Activated CD8-positive, alpha-beta T cell treated with anti-CD3 and anti-CD28 coated beads for 36 hours (primary cell): Measurements from ENCODE around the gene CYP4F12. TPM values are rescaled to one million over a fixed set of nuclear protein-coding genes. Genes with fewer than 3 reads are reported as not detected.
A peak's percentile ranks its signal among the peaks of the same experiment; 100 is the strongest.

Experiments used
- ATAC-seq: fragments of 200-7000 bp; cut with Tn5 transposase; one replicate; pipeline ENCODE4 v1.10.0; 2021; ENCODE audit warnings: mild to moderate bottlenecking, moderate library complexity
- CTCF ChIA-PET: fragments of 350-600 bp; sonication (Branson Sonifier 250); formaldehyde crosslinking; loops from one replicate; lab custom pipeline; 2021; ENCODE audit warnings: antibody characterized with exemption; lab: Charles Lee
- POLR2A ChIA-PET: fragments of 350-600 bp; sonication (Branson Sonifier 250); formaldehyde crosslinking; loops from one replicate; lab custom pipeline; 2021; ENCODE audit warnings: antibody characterized with exemption; lab: Charles Lee
- DNase-seq: peaks from one replicate; pipeline ENCODE4 v3.0.0-alpha.2; 2020
- H3K27ac Mint-ChIP-seq: one replicate; pipeline ENCODE4 v1.8.0; 2021; ENCODE audit warnings: mild to moderate bottlenecking, mixed read lengths
- H3K27me3 Mint-ChIP-seq: one replicate; pipeline ENCODE4 v1.8.0; 2021; ENCODE audit warnings: mixed read lengths
- H3K36me3 Mint-ChIP-seq: one replicate; pipeline ENCODE4 v1.8.0; 2021; ENCODE audit warnings: low read depth, mixed read lengths
- H3K4me1 Mint-ChIP-seq: one replicate; pipeline ENCODE4 v1.8.0; 2021; ENCODE audit warnings: low read depth, mixed read lengths
- H3K4me3 Mint-ChIP-seq: one replicate; pipeline ENCODE4 v1.8.0; 2021; ENCODE audit warnings: mild to moderate bottlenecking, moderate library complexity, mixed read lengths
- H3K9me3 Mint-ChIP-seq: one replicate; pipeline ENCODE4 v1.8.0; 2021; ENCODE audit warnings: mixed read lengths
- intact Hi-C: fragments of 100-400 bp; cut with micrococcal nuclease; formaldehyde crosslinking; loops from one replicate; pipeline ENCODE4 v1.10.0; 2022
- total RNA-seq, 2 experiments: library from RNA; stranded (reverse); gene quantifications; one replicate each; pipeline ENCODE4 v1.2.3, GENCODE V29; 2021
- TF ChIP-seq, protein P1 (sequence below): fragments of 200-600 bp; IDR thresholded peaks from one replicate; pipeline ENCODE4 v1.8.0; 2022; ENCODE audit warnings: antibody characterized with exemption, mild to moderate bottlenecking

CYP4F12 gene
- total RNA-seq, 2 experiments from 2014 or later: not detected

DNA sequence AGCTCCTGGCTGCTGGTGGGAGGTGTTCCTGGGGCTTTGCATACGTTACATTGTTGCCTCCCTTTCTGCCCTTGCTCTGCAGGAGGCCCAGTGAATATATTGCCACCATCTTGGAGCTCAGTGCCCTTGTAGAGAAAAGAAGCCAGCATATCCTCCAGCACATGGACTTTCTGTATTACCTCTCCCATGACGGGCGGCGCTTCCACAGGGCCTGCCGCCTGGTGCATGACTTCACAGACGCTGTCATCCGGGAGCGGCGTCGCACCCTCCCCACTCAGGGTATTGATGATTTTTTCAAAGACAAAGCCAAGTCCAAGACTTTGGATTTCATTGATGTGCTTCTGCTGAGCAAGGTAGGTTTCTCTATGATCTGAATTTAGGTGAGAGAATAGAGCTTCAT, 10.5 kb downstream of the CYP4F12 start:
- DNase-seq: no peak
- POLR2A ChIA-PET: no interaction called here
- Mint-ChIP-seq H3K27ac (no peak overlapping the region), H3K27me3 (peaks cover 24% of the 10 kb centered on the region), H3K36me3 (peaks cover 3% of the 10 kb centered on the region), H3K9me3 (peaks cover 4% of the 10 kb centered on the region), H3K4me3 (no peak overlapping the region), H3K4me1 (no peaks in the 10 kb centered on the region)
- intact Hi-C loops: no loop called here
- TF ChIP-seq, protein P1, sequence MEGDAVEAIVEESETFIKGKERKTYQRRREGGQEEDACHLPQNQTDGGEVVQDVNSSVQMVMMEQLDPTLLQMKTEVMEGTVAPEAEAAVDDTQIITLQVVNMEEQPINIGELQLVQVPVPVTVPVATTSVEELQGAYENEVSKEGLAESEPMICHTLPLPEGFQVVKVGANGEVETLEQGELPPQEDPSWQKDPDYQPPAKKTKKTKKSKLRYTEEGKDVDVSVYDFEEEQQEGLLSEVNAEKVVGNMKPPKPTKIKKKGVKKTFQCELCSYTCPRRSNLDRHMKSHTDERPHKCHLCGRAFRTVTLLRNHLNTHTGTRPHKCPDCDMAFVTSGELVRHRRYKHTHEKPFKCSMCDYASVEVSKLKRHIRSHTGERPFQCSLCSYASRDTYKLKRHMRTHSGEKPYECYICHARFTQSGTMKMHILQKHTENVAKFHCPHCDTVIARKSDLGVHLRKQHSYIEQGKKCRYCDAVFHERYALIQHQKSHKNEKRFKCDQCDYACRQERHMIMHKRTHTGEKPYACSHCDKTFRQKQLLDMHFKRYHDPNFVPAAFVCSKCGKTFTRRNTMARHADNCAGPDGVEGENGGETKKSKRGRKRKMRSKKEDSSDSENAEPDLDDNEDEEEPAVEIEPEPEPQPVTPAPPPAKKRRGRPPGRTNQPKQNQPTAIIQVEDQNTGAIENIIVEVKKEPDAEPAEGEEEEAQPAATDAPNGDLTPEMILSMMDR: no peak
- CTCF ChIA-PET: no interaction called here
- no peak for ATAC-seq

DNA sequence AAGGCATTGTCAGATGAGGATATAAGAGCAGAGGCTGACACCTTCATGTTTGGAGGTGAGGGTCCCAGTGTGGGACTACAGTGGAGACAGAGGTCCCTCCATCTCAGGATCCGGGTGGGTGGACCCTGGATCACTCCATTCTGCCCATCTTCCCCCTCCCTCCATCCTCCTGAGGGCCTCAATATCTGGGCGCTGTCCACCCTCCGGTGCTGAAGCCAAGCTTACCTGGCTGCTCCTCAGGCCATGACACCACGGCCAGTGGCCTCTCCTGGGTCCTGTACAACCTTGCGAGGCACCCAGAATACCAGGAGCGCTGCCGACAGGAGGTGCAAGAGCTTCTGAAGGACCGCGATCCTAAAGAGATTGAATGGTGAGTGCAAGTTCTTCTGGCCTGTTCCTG, 11.9 kb downstream of the CYP4F12 start:
- CTCF ChIA-PET: no interaction called here
- peaks cover 34% of the 10 kb centered on the region for H3K27me3 Mint-ChIP-seq
- H3K4me3 Mint-ChIP-seq: no peak overlapping the region
- peaks cover 3% of the 10 kb centered on the region for H3K36me3 Mint-ChIP-seq
- ATAC-seq: no peak
- intact Hi-C loops: no loop called here
- H3K9me3 Mint-ChIP-seq: peaks cover 10% of the 10 kb centered on the region
- POLR2A ChIA-PET: no interaction called here
- no peak overlapping the region for H3K27ac Mint-ChIP-seq
- H3K4me1 Mint-ChIP-seq: no peaks in the 10 kb centered on the region
- TF ChIP-seq, protein P1: no peak
- peak; percentile 35 for DNase-seq

DNA sequence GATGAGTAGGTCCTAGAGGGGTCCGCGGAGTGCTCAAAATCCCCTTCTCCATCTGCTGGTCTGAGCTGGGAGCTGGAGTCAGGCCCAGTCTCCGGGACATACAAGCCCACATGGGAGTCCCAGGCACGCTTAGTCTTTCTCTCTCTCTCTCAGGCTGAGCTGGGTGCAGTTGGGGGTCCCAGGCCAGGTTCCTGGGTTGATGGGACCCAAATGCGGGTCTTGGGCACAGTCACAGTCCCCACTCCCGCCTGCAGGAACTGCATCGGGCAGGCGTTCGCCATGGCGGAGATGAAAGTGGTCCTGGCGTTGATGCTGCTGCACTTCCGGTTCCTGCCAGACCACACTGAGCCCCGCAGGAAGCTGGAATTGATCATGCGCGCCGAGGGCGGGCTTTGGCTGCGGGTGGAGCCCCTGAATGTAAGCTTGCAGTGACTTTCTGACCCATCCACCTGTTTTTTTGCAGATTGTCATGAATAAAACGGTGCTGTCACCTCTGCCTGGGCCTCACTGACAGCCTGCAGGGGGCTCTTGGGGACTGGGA, 23.8 kb downstream of the CYP4F12 start:
- DNase-seq (no peak), ATAC-seq (no peak)
- Mint-ChIP-seq H3K27ac (no peak overlapping the region), H3K4me1 (no peaks in the 10 kb centered on the region), H3K36me3 (no peaks in the 10 kb centered on the region), H3K27me3 (peaks cover 9% of the 10 kb centered on the region), H3K4me3 (no peak overlapping the region), H3K9me3 (no peaks in the 10 kb centered on the region)
- TF ChIP-seq, protein P1: no peak
- intact Hi-C loops: no loop called here
- ChIA-PET CTCF (no interaction called here), POLR2A (no interaction called here)

DNA sequence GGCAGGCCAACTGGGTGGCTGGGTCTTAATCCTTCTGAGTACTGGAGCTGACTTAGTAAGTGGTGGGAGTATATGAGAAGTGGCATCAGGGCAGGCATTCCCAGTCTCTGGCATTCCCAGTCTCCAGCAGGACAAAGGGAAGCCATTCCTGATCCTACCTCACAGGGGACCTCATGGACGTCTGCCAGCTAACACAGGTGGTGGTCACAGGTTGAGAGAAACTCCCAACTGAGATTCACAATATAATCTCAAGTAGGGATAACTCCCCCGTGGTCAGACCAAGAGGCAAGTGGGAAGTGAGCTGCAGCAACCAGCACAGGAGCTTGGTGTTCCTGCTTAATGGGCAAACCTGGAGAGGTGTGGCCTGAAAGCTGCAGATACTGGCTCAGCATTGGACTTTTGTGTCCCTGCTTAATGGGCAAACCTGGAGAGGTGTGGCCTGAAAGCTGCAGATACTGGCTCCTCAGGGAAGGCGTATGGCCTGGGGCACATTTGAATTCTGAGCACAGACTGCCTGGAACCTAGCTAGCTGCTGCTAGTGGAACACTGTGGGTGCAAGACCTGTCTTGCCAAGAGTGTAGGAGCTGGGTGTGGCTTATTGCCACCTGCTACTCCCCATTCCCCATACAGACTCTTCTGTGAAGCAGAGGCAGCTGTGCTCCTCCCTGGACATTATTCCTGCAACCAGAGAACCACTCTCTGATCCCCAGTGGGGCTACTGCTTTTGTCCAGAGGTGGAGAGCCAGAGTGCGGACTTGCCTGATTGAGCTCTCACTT, 29.1 kb downstream of the CYP4F12 start:
- no peak overlapping the region for H3K27ac Mint-ChIP-seq
- no peak for ATAC-seq

DNA sequence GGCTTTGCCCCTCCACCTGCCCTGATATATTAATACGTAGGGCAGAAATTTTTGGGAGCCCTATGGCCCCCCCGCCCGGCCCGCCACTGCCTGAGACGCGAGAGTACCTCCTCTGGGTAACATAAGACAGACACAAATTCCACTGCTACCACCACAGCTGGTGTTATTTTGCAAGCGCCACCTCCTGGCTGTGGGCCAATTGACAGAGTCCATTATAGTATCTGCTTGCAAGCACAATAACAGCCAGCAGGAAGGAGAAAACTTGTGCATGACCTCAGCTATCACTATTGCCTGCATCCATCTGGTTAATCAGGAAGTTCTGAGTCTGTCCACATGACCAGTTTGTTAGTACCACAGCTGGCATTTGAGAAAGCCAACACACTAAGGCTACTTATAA, 29.6 kb downstream of the CYP4F12 start:
- POLR2A ChIA-PET: no interaction called here
- H3K4me3 Mint-ChIP-seq: no peak overlapping the region
- H3K4me1 Mint-ChIP-seq: no peaks in the 10 kb centered on the region
- H3K27ac Mint-ChIP-seq: no peak overlapping the region
- CTCF ChIA-PET: interaction anchor here (1.5 to 2.0 kb wide), 2 partner anchors 73 to 167 kb away, joined by 5 to 8 read pairs; no protein-coding TSS in a partner anchor
- peaks cover 20% of the 10 kb centered on the region for H3K27me3 Mint-ChIP-seq
- DNase-seq (peak; percentile 57), ATAC-seq (peak; percentile 34)
- TF ChIP-seq, protein P1: no peak
- peaks cover 1% of the 10 kb centered on the region for H3K9me3 Mint-ChIP-seq
- H3K36me3 Mint-ChIP-seq: no peaks in the 10 kb centered on the region
- intact Hi-C loops: no loop called here

More for the DNA sequence above, 29.1 kb downstream of the CYP4F12 start:
- CTCF ChIA-PET: interaction anchor here (1.5 to 2.0 kb wide), 2 partner anchors 72 to 168 kb away, joined by 5 to 8 read pairs; no protein-coding TSS in a partner anchor
- POLR2A ChIA-PET: no interaction called here
- H3K4me1 Mint-ChIP-seq: no peaks in the 10 kb centered on the region
- DNase-seq: no peak
- H3K4me3 Mint-ChIP-seq: no peak overlapping the region
- intact Hi-C loops: no loop called here
- TF ChIP-seq, protein P1: no peak
- peaks cover 1% of the 10 kb centered on the region for H3K9me3 Mint-ChIP-seq
- peaks cover 20% of the 10 kb centered on the region for H3K27me3 Mint-ChIP-seq
- no peaks in the 10 kb centered on the region for H3K36me3 Mint-ChIP-seq
